ENCODE measurements around the gene MMEL1. TPM values are rescaled to one million over a fixed set of nuclear protein-coding genes. Genes with fewer than 3 reads are reported as not detected.

Gene MMEL1
- total and polyA plus RNA-seq, 2 of the 13 experiments (the other 11 are each of a cell fraction or from before 2014, with no cell fraction given), result 0.48 TPM; not detected in 1

- in situ Hi-C loops (cut with HindIII; ENCODE audit: extremely low pct_ligation_motif_present, low pct_unique_long_range_greater_than_20kb) (no loop called here), intact Hi-C loops (cut with micrococcal nuclease; ENCODE audit: unreplicated experiment) (loop anchor here (2.0 kb wide), 1 partner anchor 229 kb away; the partner anchor contains the start of gene PEX10)
- no TSS peak for BruUV-seq (replicated peaks)
- Histone ChIP-seq H4K20me1 (ENCODE audit: insufficient read depth, low read length) (no peaks in the 10 kb centered on the region), H3K9ac (ENCODE audit: insufficient read depth, low read depth, low read length) (peak overlapping the region; percentile 76), H3K36me3 (replicated peaks in 1 of 2; ENCODE audit: control insufficient read depth in 1 of 2, insufficient read depth in 2 of 2, low read length in 2 of 2) (no peaks in the 10 kb centered on the region), H3K79me2 (ENCODE audit: insufficient read depth, low read length) (peaks cover 3% of the 10 kb centered on the region), H3K4me2 (ENCODE audit: low read depth, low read length) (peak overlapping the region; percentile 82), H3K27me3 (ENCODE audit: control insufficient read depth in 1 of 2, insufficient read depth in 2 of 2, low read length in 2 of 2) (peaks cover 2 to 10% of the 10 kb centered on the region in 2 experiments; a peak in 3 of 5 replicates), H3K4me1 (ENCODE audit: insufficient read depth, low read length) (peaks cover 6% of the 10 kb centered on the region; the same call in 1 of the 2 replicates), H2AFZ (ENCODE audit: low read length) (no peak overlapping the region), H3K9me3 (ENCODE audit: low read length) (peaks cover 7% of the 10 kb centered on the region), H3K4me3 (replicated peaks in 1 of 3; ENCODE audit: insufficient read depth in 1 of 3, low read depth in 2 of 3, low read length in 3 of 3) (peak overlapping the region; percentile 70 to 81 (median 74)), H3K27ac (ENCODE audit: extremely low read length, insufficient read depth, low read length) (no peak overlapping the region)
- ATAC-seq, result peak; percentile 30
- no peak for DNase-seq (ENCODE audit: low spot score)
- FAIRE-seq, result no peak
- POLR2A ChIA-PET, result no interaction called here
- CTCF ChIA-PET (ENCODE audit: low intra/inter-chr PET ratio, low total read pairs), result no interaction called here
- 28% methylated on average over 5 of the region's 34 CpGs for WGBS (ENCODE audit: low lambda C conversion rate)
- TF ChIP-seq HIC2 (CRISPR knock-in tag; IDR thresholded peaks at IDR 0.05; ENCODE audit: low read depth) (0 out of 2 replicates have a peak, but pooled peaks have one; percentile 27), ZBTB38 (CRISPR knock-in tag; IDR thresholded peaks at IDR 0.05) (peak; percentile 90), SPEN (CRISPR knock-in tag; IDR thresholded peaks at IDR 0.05; ENCODE audit: low read depth) (no peak), RBM22 (optimal IDR thresholded peaks at IDR 0.05; ENCODE audit: low read length) (no peak), ZNF296 (CRISPR knock-in tag; conservative IDR thresholded peaks at IDR 0.05) (0 out of 2 replicates have a peak, but pooled peaks have one; percentile 56), KLF15 (CRISPR knock-in tag; IDR thresholded peaks at IDR 0.05; ENCODE audit: borderline replicate concordance) (no peak), SMAD3 (CRISPR knock-in tag; IDR thresholded peaks at IDR 0.05) (no peak), MEF2D (CRISPR knock-in tag; IDR thresholded peaks at IDR 0.05) (no peak), AGO2 (optimal IDR thresholded peaks at IDR 0.05; ENCODE audit: low read depth, low read length) (peak; percentile 60), ZNF790 (CRISPR knock-in tag; IDR thresholded peaks at IDR 0.05; ENCODE audit: borderline replicate concordance) (0 out of 2 replicates have a peak, but pooled peaks have one; percentile 31), MXI1 (IDR thresholded peaks at IDR 0.05; ENCODE audit: borderline replicate concordance, low read depth, low read length) (0 out of 3 replicates have a peak, but pooled peaks have one; percentile 9), ZNF550 (CRISPR knock-in tag; IDR thresholded peaks at IDR 0.05; ENCODE audit: borderline replicate concordance) (no peak), RBFOX2 (IDR thresholded peaks at IDR 0.05; ENCODE audit: low read depth, low read length) (peak; percentile 47), ZNF768 (CRISPR knock-in tag; IDR thresholded peaks at IDR 0.05) (0 out of 2 replicates have a peak, but pooled peaks have one; percentile 5), ZFX (CRISPR knock-in tag; IDR thresholded peaks at IDR 0.05; ENCODE audit: low read depth) (peak; percentile 23; the same call in 1 of the 2 replicates), BHLHE40 (IDR thresholded peaks at IDR 0.05; ENCODE audit: low read length) (no peak), ZSCAN25 (CRISPR knock-in tag; IDR thresholded peaks at IDR 0.05) (0 out of 2 replicates have a peak, but pooled peaks have one; percentile 23), AKAP8 (CRISPR knock-in tag; IDR thresholded peaks at IDR 0.05) (0 out of 2 replicates have a peak, but pooled peaks have one; percentile 32)
- TF ChIP-seq, protein P1, sequence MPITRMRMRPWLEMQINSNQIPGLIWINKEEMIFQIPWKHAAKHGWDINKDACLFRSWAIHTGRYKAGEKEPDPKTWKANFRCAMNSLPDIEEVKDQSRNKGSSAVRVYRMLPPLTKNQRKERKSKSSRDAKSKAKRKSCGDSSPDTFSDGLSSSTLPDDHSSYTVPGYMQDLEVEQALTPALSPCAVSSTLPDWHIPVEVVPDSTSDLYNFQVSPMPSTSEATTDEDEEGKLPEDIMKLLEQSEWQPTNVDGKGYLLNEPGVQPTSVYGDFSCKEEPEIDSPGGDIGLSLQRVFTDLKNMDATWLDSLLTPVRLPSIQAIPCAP (CRISPR knock-in tag; IDR thresholded peaks at IDR 0.05; ENCODE audit: low read depth), result no peak
- TF ChIP-seq, protein P2, sequence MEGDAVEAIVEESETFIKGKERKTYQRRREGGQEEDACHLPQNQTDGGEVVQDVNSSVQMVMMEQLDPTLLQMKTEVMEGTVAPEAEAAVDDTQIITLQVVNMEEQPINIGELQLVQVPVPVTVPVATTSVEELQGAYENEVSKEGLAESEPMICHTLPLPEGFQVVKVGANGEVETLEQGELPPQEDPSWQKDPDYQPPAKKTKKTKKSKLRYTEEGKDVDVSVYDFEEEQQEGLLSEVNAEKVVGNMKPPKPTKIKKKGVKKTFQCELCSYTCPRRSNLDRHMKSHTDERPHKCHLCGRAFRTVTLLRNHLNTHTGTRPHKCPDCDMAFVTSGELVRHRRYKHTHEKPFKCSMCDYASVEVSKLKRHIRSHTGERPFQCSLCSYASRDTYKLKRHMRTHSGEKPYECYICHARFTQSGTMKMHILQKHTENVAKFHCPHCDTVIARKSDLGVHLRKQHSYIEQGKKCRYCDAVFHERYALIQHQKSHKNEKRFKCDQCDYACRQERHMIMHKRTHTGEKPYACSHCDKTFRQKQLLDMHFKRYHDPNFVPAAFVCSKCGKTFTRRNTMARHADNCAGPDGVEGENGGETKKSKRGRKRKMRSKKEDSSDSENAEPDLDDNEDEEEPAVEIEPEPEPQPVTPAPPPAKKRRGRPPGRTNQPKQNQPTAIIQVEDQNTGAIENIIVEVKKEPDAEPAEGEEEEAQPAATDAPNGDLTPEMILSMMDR (CRISPR knock-in tag; IDR thresholded peaks at IDR 0.05), result peak; percentile 30
These were observed 8.7 kb upstream of the MMEL1 start for GRCh38 chr1:2641381-2642130.

Measured in HepG2 (cell line).